Smooth muscle cell (in vitro differentiated cells): ENCODE measurements around the gene ANKRD10. TPM values are rescaled to one million over a fixed set of nuclear protein-coding genes. Genes with fewer than 3 reads are reported as not detected.

Source experiments
- DNase-seq: peaks from one replicate; lab custom pipeline; 2025; ENCODE audit not compliant: unreplicated experiment; lab: John Stamatoyannopoulos, UW
- H2AFZ ChIP-seq: fragments of 200-600 bp; sonication (generic); 2 replicates; pipeline ENCODE4 v1.6.0; 2016; ENCODE audit warnings: antibody characterized with exemption, low read depth, mild to moderate bottlenecking
- H3F3A ChIP-seq: fragments of 200-600 bp; sonication (generic); 2 replicates; pipeline ENCODE4 v1.6.0; 2017; ENCODE audit warnings: antibody characterized with exemption, low read depth
- H3K27ac ChIP-seq: fragments of 200-600 bp; sonication (generic); 2 replicates; pipeline ENCODE4 v1.5.1; 2016; ENCODE audit warnings: low read depth, mild to moderate bottlenecking
- H3K27me3 ChIP-seq: fragments of 200-600 bp; sonication (generic); 2 replicates; pipeline ENCODE4 v1.6.1; 2016; ENCODE audit warnings: low read depth, mild to moderate bottlenecking
- H3K36me3 ChIP-seq: fragments of 200-600 bp; sonication (generic); 2 replicates; pipeline ENCODE4 v1.5.1; 2016; ENCODE audit warnings: low read depth
- H3K4me1 ChIP-seq: fragments of 200-600 bp; sonication (generic); 2 replicates; pipeline ENCODE4 v1.5.1; 2016; ENCODE audit warnings: low read depth
- H3K4me2 ChIP-seq: fragments of 200-600 bp; sonication (generic); 2 replicates; pipeline ENCODE4 v1.6.0; 2016; ENCODE audit warnings: mild to moderate bottlenecking
- H3K4me3 ChIP-seq: fragments of 200-600 bp; sonication (generic); 2 replicates; pipeline ENCODE4 v1.5.1; 2016; ENCODE audit warnings: mild to moderate bottlenecking
- H3K79me2 ChIP-seq: fragments of 200-600 bp; sonication (generic); 2 replicates; pipeline ENCODE4 v1.6.0; 2016; ENCODE audit warnings: low read depth, mild to moderate bottlenecking
- H3K9ac ChIP-seq: fragments of 200-600 bp; sonication (generic); 2 replicates; pipeline ENCODE4 v1.6.0; 2016; ENCODE audit warnings: low read depth
- H3K9me3 ChIP-seq: fragments of 200-600 bp; sonication (generic); replicated peaks from 2 replicates; pipeline ENCODE4 v1.5.1; 2016; ENCODE audit warnings: low read depth
- H4K20me1 ChIP-seq: fragments of 200-600 bp; sonication (generic); 2 replicates; pipeline ENCODE4 v1.6.0; 2016; ENCODE audit warnings: low read depth
- WGBS: methylation state at CpG from one replicate; pipeline ENCODE4 v1.1.7; 2016; ENCODE audit warnings: low lambda C conversion rate; 5-methylcytosine and 5-hydroxymethylcytosine counted together
- polyA plus RNA-seq: library from polyadenylated mRNA; unstranded; fragments of >200 nt; fragmentation: Nextera tagmentation; extraction: Ambion mirVana; gene quantifications from 2 replicates; pipeline ENCODE4 v1.2.1, GENCODE V29; 2016
- total RNA-seq: library from RNA; depleted of rRNA; stranded (reverse); fragments of >200 nt; gene quantifications from 2 replicates; pipeline ENCODE4 v1.2.3, GENCODE V29; 2014
- TF ChIP-seq, protein P1 (sequence below): fragments of 200-600 bp; sonication (generic); IDR thresholded peaks from 2 replicates; pipeline ENCODE4 v1.5.1; 2017; ENCODE audit warnings: borderline replicate concordance, mild to moderate bottlenecking, antibody characterized with exemption; ENCODE audit not compliant: insufficient read depth, poor library complexity, severe bottlenecking

ANKRD10 gene
- total and polyA plus RNA-seq, 2 experiments from 2014 or later: 31.0 to 61.8 TPM

DNA sequence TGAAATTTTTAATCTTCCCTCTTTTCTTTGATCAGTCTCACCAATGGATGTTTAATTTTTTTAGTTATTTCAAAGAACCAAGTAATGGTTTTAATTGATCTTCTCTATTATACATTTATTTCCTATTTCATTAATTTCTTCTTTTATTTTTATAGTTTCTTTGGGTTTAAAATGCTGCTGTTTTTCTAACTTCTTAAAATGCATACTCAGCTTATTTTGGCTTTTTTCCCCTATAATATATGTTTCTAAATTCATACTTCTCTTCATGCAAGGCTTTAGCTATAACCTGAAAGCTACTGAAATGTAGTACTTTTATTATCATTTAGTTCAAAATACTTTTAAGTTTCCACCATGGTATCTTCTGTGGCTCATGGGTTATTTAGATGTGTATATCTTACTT is 53.9 kb downstream of the ANKRD10 start:
- H3K4me1 ChIP-seq: no peaks in the 10 kb centered on the region
- no peak overlapping the region for H3K4me3 ChIP-seq
- no peak overlapping the region for H2AFZ ChIP-seq
- DNase-seq: no peak
- H3K9ac ChIP-seq: no peak overlapping the region
- no peak overlapping the region for H3K27ac ChIP-seq
- no peaks in the 10 kb centered on the region for H3K79me2 ChIP-seq
- H3F3A ChIP-seq: no peaks in the 10 kb centered on the region
- H4K20me1 ChIP-seq: no peaks in the 10 kb centered on the region
- no peaks in the 10 kb centered on the region for H3K36me3 ChIP-seq
- TF ChIP-seq, protein P1, sequence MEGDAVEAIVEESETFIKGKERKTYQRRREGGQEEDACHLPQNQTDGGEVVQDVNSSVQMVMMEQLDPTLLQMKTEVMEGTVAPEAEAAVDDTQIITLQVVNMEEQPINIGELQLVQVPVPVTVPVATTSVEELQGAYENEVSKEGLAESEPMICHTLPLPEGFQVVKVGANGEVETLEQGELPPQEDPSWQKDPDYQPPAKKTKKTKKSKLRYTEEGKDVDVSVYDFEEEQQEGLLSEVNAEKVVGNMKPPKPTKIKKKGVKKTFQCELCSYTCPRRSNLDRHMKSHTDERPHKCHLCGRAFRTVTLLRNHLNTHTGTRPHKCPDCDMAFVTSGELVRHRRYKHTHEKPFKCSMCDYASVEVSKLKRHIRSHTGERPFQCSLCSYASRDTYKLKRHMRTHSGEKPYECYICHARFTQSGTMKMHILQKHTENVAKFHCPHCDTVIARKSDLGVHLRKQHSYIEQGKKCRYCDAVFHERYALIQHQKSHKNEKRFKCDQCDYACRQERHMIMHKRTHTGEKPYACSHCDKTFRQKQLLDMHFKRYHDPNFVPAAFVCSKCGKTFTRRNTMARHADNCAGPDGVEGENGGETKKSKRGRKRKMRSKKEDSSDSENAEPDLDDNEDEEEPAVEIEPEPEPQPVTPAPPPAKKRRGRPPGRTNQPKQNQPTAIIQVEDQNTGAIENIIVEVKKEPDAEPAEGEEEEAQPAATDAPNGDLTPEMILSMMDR: no peak
- H3K9me3 ChIP-seq: no peaks in the 10 kb centered on the region
- no peak overlapping the region for H3K4me2 ChIP-seq
- H3K27me3 ChIP-seq: no peaks in the 10 kb centered on the region

DNA sequence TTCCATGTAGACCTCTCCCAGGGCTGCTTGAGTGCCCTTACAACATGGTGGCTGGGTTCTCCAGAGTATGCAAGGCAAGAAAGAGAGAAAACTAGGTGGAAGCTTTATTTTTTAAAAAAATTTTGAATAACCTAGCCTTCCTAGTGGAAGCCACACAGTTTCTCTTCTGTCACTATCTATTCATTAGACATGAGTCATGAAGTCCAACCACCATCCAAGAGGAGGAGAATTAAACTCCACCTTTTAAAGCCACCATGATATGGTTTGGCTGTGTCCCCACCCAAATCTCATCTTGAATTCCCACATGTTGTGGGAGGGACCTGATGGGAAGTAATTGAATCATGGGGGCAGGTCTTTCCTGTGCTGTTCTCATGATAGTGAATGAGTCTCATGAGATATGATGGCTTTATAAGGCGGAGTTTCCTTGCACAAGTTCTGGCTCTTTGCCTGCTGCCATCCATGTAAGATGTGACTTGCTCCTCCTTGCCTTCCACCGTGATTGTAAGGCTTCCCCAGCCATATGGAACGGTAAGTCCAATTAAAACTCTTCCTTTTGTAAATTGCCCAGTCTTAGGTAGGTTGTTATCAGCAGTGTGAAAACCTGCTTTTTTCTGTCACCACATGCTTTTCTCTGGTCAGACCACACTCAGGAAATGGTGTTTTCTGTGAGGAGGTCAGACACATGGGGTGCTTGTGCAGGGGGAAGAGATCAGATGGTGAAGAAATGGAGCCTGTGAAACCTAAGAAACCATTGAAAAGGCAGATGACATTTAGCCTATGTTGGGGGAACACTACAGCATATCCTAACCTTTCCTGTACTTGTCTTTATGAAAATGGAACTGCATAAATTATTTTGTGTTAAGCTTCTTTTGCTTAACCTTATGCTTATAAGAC is 57.7 kb downstream of the ANKRD10 start:
- peaks cover 4% of the 10 kb centered on the region for H3K4me1 ChIP-seq
- no peaks in the 10 kb centered on the region for H3K9me3 ChIP-seq
- peaks cover 3% of the 10 kb centered on the region for H3F3A ChIP-seq
- no peak for DNase-seq
- H3K4me3 ChIP-seq: no peak overlapping the region
- no peak overlapping the region for H3K27ac ChIP-seq
- no peaks in the 10 kb centered on the region for H3K36me3 ChIP-seq
- H3K4me2 ChIP-seq: no peak overlapping the region
- no peak overlapping the region for H3K9ac ChIP-seq
- no peaks in the 10 kb centered on the region for H3K79me2 ChIP-seq
- TF ChIP-seq, protein P1: no peak
- 98% methylated on average over 3 of the region's 3 CpGs for WGBS
- no peaks in the 10 kb centered on the region for H3K27me3 ChIP-seq
- H4K20me1 ChIP-seq: no peaks in the 10 kb centered on the region
- no peak overlapping the region for H2AFZ ChIP-seq

- peaks cover 4% of the 10 kb centered on the region for H3F3A ChIP-seq
- H3K4me3 ChIP-seq: no peak overlapping the region
- H3K4me2 ChIP-seq: no peak overlapping the region
- no peaks in the 10 kb centered on the region for H3K36me3 ChIP-seq
- H3K4me1 ChIP-seq: peaks cover 6% of the 10 kb centered on the region
- 96% methylated on average over 6 of the region's 6 CpGs for WGBS
- H3K79me2 ChIP-seq: no peaks in the 10 kb centered on the region
- H4K20me1 ChIP-seq: no peaks in the 10 kb centered on the region
- H3K9ac ChIP-seq: no peak overlapping the region
- H3K27me3 ChIP-seq: no peaks in the 10 kb centered on the region
- H2AFZ ChIP-seq: no peak overlapping the region
- H3K27ac ChIP-seq: no peak overlapping the region
- DNase-seq: no peak
- TF ChIP-seq, protein P1: no peak
- H3K9me3 ChIP-seq: no peaks in the 10 kb centered on the region
These were observed 59.5 kb downstream of the ANKRD10 start for GRCh38 chr13:110855363-110855762.

DNA sequence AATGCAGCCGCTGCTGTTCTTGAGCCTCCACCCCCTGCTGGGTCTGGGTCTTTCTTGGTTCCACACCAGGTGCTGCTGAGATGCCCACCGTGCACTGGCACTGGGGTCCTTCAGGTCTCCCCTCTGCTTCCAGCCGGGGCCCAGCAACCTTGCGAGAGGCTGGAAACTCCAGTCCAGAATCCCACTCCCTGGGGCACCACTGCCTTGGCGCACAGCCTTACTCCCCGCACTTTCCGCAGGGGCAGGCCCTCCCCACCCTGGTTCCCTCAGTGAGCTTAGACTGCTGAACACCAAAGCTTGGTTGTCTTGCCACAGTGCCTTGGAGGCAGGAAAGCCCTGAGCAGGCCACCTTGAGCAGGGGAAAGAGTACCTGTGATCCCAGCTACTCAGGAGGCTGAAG is 60.0 kb downstream of the ANKRD10 start:
- H4K20me1 ChIP-seq: no peaks in the 10 kb centered on the region
- H2AFZ ChIP-seq: no peak overlapping the region
- no peaks in the 10 kb centered on the region for H3K27me3 ChIP-seq
- H3K79me2 ChIP-seq: no peaks in the 10 kb centered on the region
- no peak overlapping the region for H3K9ac ChIP-seq
- no peak for DNase-seq
- H3F3A ChIP-seq: peaks cover 4% of the 10 kb centered on the region
- no peak overlapping the region for H3K4me2 ChIP-seq
- no peak overlapping the region for H3K4me3 ChIP-seq
- no peaks in the 10 kb centered on the region for H3K36me3 ChIP-seq
- H3K4me1 ChIP-seq: peaks cover 6% of the 10 kb centered on the region
- TF ChIP-seq, protein P1: no peak
- H3K9me3 ChIP-seq: no peaks in the 10 kb centered on the region
- WGBS: 100% methylated on average over 7 of the region's 7 CpGs
- no peak overlapping the region for H3K27ac ChIP-seq
